Pancreas (tissue), 10 donors: Measurements from ENCODE around the gene IFRD2. TPM values are rescaled to one million over a fixed set of nuclear protein-coding genes. Genes with fewer than 3 reads are reported as not detected.

Source experiments
- ATAC-seq, 4 donors: fragments of 200-7000 bp; cut with Tn5 transposase; one replicate each; pipeline versions ENCODE4 v1.8.0 to v1.9.1; 2020; ENCODE audit warnings: mild to moderate bottlenecking in 4 of 4, moderate library complexity in 4 of 4
- DNase-seq, 6 donors: peaks; one replicate each; pipeline ENCODE4 v3.0.0-alpha.2; 2020
- FAIRE-seq: peaks from 2 replicates; lab custom pipeline; 2012; peaks lifted over from hg19 to GRCh38; lab: Jason Lieb, UNC
- H3K27ac ChIP-seq, 4 donors: fragments of 200-600 bp; sonication (generic); 1 replicate in 3 of 4; 2 replicates in 1 of 4; pipeline versions ENCODE4 v1.5.0 to v1.8.0; 2020
- H3K27me3 ChIP-seq, 4 donors: fragments of 200-600 bp; one replicate each; pipeline ENCODE4 v1.8.0; 2021
- H3K36me3 ChIP-seq, 3 donors: fragments of 200-600 bp; sonication (generic) in 1 of 3; one replicate each; pipeline versions ENCODE4 v1.5.0 to v1.8.0; 2020 to 2021
- H3K4me1 ChIP-seq, 3 donors: fragments of 200-600 bp; one replicate each; pipeline ENCODE4 v1.8.0; 2021
- H3K4me3 ChIP-seq, 4 donors: fragments of 200-600 bp; sonication (generic) in 2 of 4; one replicate each; pipeline versions ENCODE4 v1.5.0 to v1.8.0; 2020 to 2021
- H3K9me3 ChIP-seq, 4 donors: fragments of 200-600 bp; one replicate each; pipeline ENCODE4 v1.8.0; 2021
- CTCF ChIP-seq, 4 donors: fragments of 200-600 bp; sonication (generic) in 3 of 4; IDR thresholded peaks; one replicate each; pipeline versions ENCODE4 v1.5.0 to v1.8.0; 2021; ENCODE audit warnings: antibody characterized with exemption in 4 of 4
- WGBS, 2 donors: extraction: QIAGEN DNeasy Blood & Tissue Kit; methylation state at CpG; one replicate each; pipeline ENCODE4 v1.1.7; 2013; 5-methylcytosine and 5-hydroxymethylcytosine counted together
- intact Hi-C, 3 donors: fragments of 100-400 bp; cut with DNase I; formaldehyde crosslinking; loops; one replicate each; pipeline versions ENCODE4 v1.11.1 to v1.14.2; 2022
- polyA plus RNA-seq, 2 donors: library from polyadenylated mRNA; stranded (reverse); fragments of 200-250 nt; gene quantifications; one replicate each; pipeline ENCODE4 v1.2.3, GENCODE V29; 2013
- total RNA-seq, 6 donors: library from RNA; stranded (reverse); fragmentation: NEBNext Ultra II Directional in 4 of 6; extraction: Animal tissue kit (Norgen Biotek cat#: 25700) in 4 of 6; gene quantifications; one replicate each; pipeline versions ENCODE4 v1.2.1 to v1.2.4, GENCODE V29; 2021 to 2023
- donor health status: healthy with polysubstance abuse.
- donor health status: DM: no; HTN: no; CAD: no; lungs with moderate emphysema.
- donor health status: DM: no; HTN: no; CAD: no.
- donor health status: control.
- donor health status: control.
- donor health status: Bipolar disorder and iron deficiency.
- donor health status: DM: yes; HTN: yes; CAD: no.
- donor health status: DM: no; HTN: no; CAD: no.
- donor health status: DM: no; HTN: no; CAD: no.
- donor health status: DM: yes; HTN: yes; CAD: no.

Gene IFRD2
- total and polyA plus RNA-seq, 8 donors, result 47.1 to 117 (median 59.5) TPM

GRCh38 chr3:50299929-50300680 is 7.9 kb upstream of the IFRD2 start:
- Histone ChIP-seq H3K27ac (peak overlapping the region; percentile 61 to 83 (median 79)), H3K4me3 (peak overlapping the region in 3 of 4 donors; percentile 12 to 67 (median 32)), H3K27me3 (no peaks in the 10 kb centered on the region), H3K36me3 (no peaks in the 10 kb centered on the region), H3K9me3 (no peaks in the 10 kb centered on the region), H3K4me1 (peaks cover 11 to 14% (median 11%) of the 10 kb centered on the region in 3 donors)
- peak in 2 of 4 donors; percentile 10 to 11 for ATAC-seq
- no peak for TF ChIP-seq CTCF (IDR thresholded peaks at IDR 0.05)
- intact Hi-C loops, result no loop called here
- 51 to 52% methylated on average over 12 of the region's 12 CpGs for WGBS, 2 donors
- no peak for FAIRE-seq
- peak in 3 of 6 donors; percentile 42 to 76 (median 53) for DNase-seq

GRCh38 chr3:50299638-50299928 is 7.4 kb upstream of the IFRD2 start:
- 1 to 3% methylated on average over 12 of the region's 12 CpGs for WGBS, 2 donors
- FAIRE-seq, result no peak

GRCh38 chr3:50298836-50299637 is 6.8 kb upstream of the IFRD2 start, which contains the start of the genes HYAL3 and NAA80:
Gene HYAL3 (minus strand): TSS chr3:50299405. CDS start chr3:50295602, 3,803 bp downstream.
Gene NAA80 (minus strand): TSS chr3:50299405. CDS start chr3:50297463, 1,942 bp downstream.
- WGBS, 2 donors, result 0 to 1% methylated on average over 56 to 61 of the region's 61 CpGs
- intact Hi-C loops, result no loop called here
- TF ChIP-seq CTCF (IDR thresholded peaks at IDR 0.05), result peak in 2 of 4 donors; percentile 8 to 31
- Histone ChIP-seq H3K4me1 (peaks cover 11 to 14% (median 11%) of the 10 kb centered on the region in 3 donors), H3K36me3 (no peaks in the 10 kb centered on the region), H3K27ac (peak within 1 kb of the TSS; percentile 61 to 83 (median 79)), H3K9me3 (no peaks in the 10 kb centered on the region), H3K27me3 (no peaks in the 10 kb centered on the region), H3K4me3 (peak within 1 kb of the TSS; percentile 21 to 67 (median 52))
- DNase-seq, result peak; percentile 96 to 100 (median 99)
- peak; percentile 87 to 92 (median 89) for ATAC-seq
- peak; percentile 98 for FAIRE-seq

More at GRCh38 chr3:50299638-50299928, 7.4 kb upstream of the IFRD2 start:
- Histone ChIP-seq H3K9me3 (no peaks in the 10 kb centered on the region), H3K4me1 (peaks cover 11 to 14% (median 11%) of the 10 kb centered on the region in 3 donors), H3K27me3 (no peaks in the 10 kb centered on the region), H3K27ac (peak overlapping the region; percentile 61 to 83 (median 79)), H3K4me3 (peak overlapping the region in 3 of 4 donors; percentile 12 to 67 (median 32)), H3K36me3 (no peaks in the 10 kb centered on the region)
- ATAC-seq, result no peak
- TF ChIP-seq CTCF (IDR thresholded peaks at IDR 0.05), result no peak
- DNase-seq, result no peak
- intact Hi-C loops, result no loop called here

- H3K9me3 ChIP-seq, result no peaks in the 10 kb centered on the region
- 56 to 58% methylated on average over 9 of the region's 9 CpGs for WGBS, 2 donors
- intact Hi-C loops, result no loop called here
- H3K4me1 ChIP-seq, result peaks cover 15 to 17% (median 16%) of the 10 kb centered on the region in 3 donors
- peak overlapping the region in 3 of 4 donors; percentile 48 to 67 (median 55) for H3K4me3 ChIP-seq
- DNase-seq, result no peak
- H3K27ac ChIP-seq, result peak overlapping the region; percentile 61 to 83 (median 79)
- no peak for ATAC-seq
- TF ChIP-seq CTCF (IDR thresholded peaks at IDR 0.05), result no peak
- no peak for FAIRE-seq
- H3K36me3 ChIP-seq, result no peaks in the 10 kb centered on the region
- no peaks in the 10 kb centered on the region for H3K27me3 ChIP-seq
Observed at GRCh38 chr3:50297896-50298725, 5.9 kb upstream of the IFRD2 start.
